ENCODE results near the gene SEMA5B. TPM values are rescaled to one million over a fixed set of nuclear protein-coding genes. Genes with fewer than 3 reads are reported as not detected.

SEMA5B gene, protein sequence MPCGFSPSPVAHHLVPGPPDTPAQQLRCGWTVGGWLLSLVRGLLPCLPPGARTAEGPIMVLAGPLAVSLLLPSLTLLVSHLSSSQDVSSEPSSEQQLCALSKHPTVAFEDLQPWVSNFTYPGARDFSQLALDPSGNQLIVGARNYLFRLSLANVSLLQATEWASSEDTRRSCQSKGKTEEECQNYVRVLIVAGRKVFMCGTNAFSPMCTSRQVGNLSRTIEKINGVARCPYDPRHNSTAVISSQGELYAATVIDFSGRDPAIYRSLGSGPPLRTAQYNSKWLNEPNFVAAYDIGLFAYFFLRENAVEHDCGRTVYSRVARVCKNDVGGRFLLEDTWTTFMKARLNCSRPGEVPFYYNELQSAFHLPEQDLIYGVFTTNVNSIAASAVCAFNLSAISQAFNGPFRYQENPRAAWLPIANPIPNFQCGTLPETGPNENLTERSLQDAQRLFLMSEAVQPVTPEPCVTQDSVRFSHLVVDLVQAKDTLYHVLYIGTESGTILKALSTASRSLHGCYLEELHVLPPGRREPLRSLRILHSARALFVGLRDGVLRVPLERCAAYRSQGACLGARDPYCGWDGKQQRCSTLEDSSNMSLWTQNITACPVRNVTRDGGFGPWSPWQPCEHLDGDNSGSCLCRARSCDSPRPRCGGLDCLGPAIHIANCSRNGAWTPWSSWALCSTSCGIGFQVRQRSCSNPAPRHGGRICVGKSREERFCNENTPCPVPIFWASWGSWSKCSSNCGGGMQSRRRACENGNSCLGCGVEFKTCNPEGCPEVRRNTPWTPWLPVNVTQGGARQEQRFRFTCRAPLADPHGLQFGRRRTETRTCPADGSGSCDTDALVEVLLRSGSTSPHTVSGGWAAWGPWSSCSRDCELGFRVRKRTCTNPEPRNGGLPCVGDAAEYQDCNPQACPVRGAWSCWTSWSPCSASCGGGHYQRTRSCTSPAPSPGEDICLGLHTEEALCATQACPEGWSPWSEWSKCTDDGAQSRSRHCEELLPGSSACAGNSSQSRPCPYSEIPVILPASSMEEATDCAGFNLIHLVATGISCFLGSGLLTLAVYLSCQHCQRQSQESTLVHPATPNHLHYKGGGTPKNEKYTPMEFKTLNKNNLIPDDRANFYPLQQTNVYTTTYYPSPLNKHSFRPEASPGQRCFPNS
- total RNA-seq, result not detected in 2 replicates

DNA sequence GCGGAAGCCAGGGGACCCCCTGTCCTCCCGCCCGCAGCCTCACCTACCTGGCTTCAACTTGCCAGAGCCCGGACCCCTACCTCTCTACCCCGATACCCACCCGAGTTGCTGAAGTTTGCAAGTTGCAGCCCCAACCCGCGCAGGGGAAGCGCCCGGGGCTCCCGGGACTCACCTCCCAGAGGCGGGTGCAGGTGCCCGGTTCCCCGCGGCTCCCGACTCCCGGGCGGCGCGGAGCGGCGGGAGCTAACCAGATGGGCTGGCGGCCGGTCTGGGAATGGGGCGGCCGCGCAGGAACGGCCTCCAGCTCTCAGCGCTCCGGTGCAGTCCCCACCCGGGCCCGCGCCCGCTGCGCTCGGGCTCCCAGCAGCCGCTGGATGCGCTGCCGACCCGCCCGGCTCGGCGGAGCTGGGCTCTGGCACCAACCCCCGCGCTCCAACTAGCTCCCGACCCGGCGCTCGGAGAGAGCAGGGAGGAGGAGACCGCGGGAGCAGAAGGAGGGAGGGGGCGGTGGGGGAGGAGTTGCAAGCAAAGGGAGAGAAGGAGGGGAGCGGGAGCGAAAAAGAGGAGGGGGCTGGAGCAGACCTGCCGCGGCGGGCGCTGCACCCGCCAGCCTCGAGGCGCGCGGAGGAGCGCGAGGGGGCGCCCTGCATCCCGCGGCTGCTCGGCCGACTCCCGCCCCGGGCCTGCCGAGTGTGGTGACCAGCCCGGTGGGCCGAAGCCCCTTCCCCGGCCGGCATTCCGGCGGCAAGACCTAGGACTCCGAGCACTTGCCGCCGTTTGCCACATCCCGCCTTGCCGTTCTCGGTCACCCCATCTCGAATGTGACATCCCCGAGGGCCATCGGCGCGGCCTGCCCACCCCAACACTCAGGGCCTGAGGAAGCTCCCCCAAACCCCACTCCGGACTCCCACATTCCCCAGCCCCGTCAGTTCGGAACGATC, at the start of gene SEMA5B:
Gene SEMA5B (minus strand): TSS at position 472 of the 941 bp plus-strand sequence. CDS start 66,500 bp downstream, outside the sequence.

GRCh38 chr3:123066896-123067688, 39.5 kb upstream of the SEMA5B start, which contains the start of gene PDIA5:
PDIA5 (plus strand) TSS chr3:123067025; CDS start chr3:123067165, 140 bp downstream.

Other genes with a start within 250 kb of the SEMA5B start
- gene HSPBAP1, start 233.9 kb downstream of the SEMA5B start, total RNA-seq, result 5.4 and 7.9 TPM in 2 replicates
- 19.5 and 26.3 TPM in 2 replicates for gene SLC49A4, start 232.7 kb downstream of the SEMA5B start, total RNA-seq
- 34.1 and 102 TPM in 2 replicates for gene PDIA5, start 39.3 kb upstream of the SEMA5B start, total RNA-seq
- 30.2 and 45.7 TPM in 2 replicates for gene SEC22A, start 174.2 kb upstream of the SEMA5B start, total RNA-seq